A375 (cell line): ENCODE measurements around the gene PTPRC. TPM values are rescaled to one million over a fixed set of nuclear protein-coding genes. Genes with fewer than 3 reads are reported as not detected.

ENCODE experiments used
- total RNA-seq: library from RNA; depleted of rRNA; stranded (reverse); fragments of >200 nt; shearing (Covaris generic); gene quantifications from 2 replicates; pipeline ENCODE4 v1.2.3, GENCODE V29; 2014; rRNA removed

PTPRC gene
- total RNA-seq = not detected in 2 replicates

GRCh38 chr1:198638894-198639635 lies at the start of gene PTPRC:
Gene PTPRC (plus strand): TSS chr1:198639040. CDS start chr1:198639269, 229 bp downstream.

Other genes starting within 250 kb of the PTPRC start
- gene ATP6V1G3, start 98.4 kb upstream of the PTPRC start, total RNA-seq = not detected in 2 replicates